Measurements from ENCODE around the gene SLC46A2. TPM values are rescaled to one million over a fixed set of nuclear protein-coding genes. Genes with fewer than 3 reads are reported as not detected.
A peak's percentile ranks its signal among the peaks of the same experiment; 100 is the strongest.

Gene SLC46A2
- total RNA-seq, 1 donor from 2014 or later: not detected

GRCh38 chr9:112858005-112858404, 32.7 kb downstream of the SLC46A2 start:
- DNase-seq: no peak

GRCh38 chr9:112856843-112857242, 33.8 kb downstream of the SLC46A2 start:
- no peak for DNase-seq

- no peak for DNase-seq
Observed at GRCh38 chr9:112856200-112856599, 34.5 kb downstream of the SLC46A2 start.

- no peak for DNase-seq
Observed at GRCh38 chr9:112854657-112855056, 36.0 kb downstream of the SLC46A2 start.

- no peak for DNase-seq
Observed at GRCh38 chr9:112853882-112854585, 36.6 kb downstream of the SLC46A2 start.

GRCh38 chr9:112852741-112853504, 37.8 kb downstream of the SLC46A2 start:
- peak; percentile 44 for DNase-seq

GRCh38 chr9:112850840-112851239, 39.8 kb downstream of the SLC46A2 start:
- DNase-seq: no peak

- no peak for DNase-seq
Observed at GRCh38 chr9:112849363-112849922, 41.2 kb downstream of the SLC46A2 start.

- DNase-seq: no peak
Observed at GRCh38 chr9:112848316-112849151, 42.1 kb downstream of the SLC46A2 start.

- DNase-seq: peak; percentile 39
Observed at GRCh38 chr9:112846528-112847488, 43.9 kb downstream of the SLC46A2 start.

GRCh38 chr9:112844771-112845542, 45.7 kb downstream of the SLC46A2 start:
- DNase-seq: peak; percentile 35

GRCh38 chr9:112842555-112842954, 48.1 kb downstream of the SLC46A2 start:
- no peak for DNase-seq

GRCh38 chr9:112841261-112841660, 49.4 kb downstream of the SLC46A2 start:
- DNase-seq: no peak

- no peak for DNase-seq
Observed at GRCh38 chr9:112839331-112839730, 51.3 kb downstream of the SLC46A2 start.

- DNase-seq: no peak
Observed at GRCh38 chr9:112838342-112838741, 52.3 kb downstream of the SLC46A2 start.

- DNase-seq: no peak
Observed at GRCh38 chr9:112836394-112836793, 54.3 kb downstream of the SLC46A2 start.

- no peak for DNase-seq
Observed at GRCh38 chr9:112833081-112833480, 57.6 kb downstream of the SLC46A2 start.

GRCh38 chr9:112831969-112832368, 58.7 kb downstream of the SLC46A2 start:
- DNase-seq: no peak

- DNase-seq: no peak
Observed at GRCh38 chr9:112831281-112831851, 59.3 kb downstream of the SLC46A2 start.
